K562 (cell line): Measurements from ENCODE around the gene NTN1. TPM values are rescaled to one million over a fixed set of nuclear protein-coding genes. Genes with fewer than 3 reads are reported as not detected.

Experiments
- ATAC-seq: fragments of 200-7000 bp; cut with Tn5 transposase; 3 replicates; pipeline ENCODE4 v1.9.1; 2020; ENCODE audit warnings: moderate library complexity
- BruUV-seq: library from RNA; stranded (reverse); fragments of 400-500 nt; replicated peaks from 2 replicates; lab custom pipeline; 2021; lab: Mats Ljungman, UMichigan
- CTCF ChIA-PET: fragments of 300-600 bp; formaldehyde crosslinking; extraction: SDS; loops from one replicate; lab custom pipeline; 2021; ENCODE audit warnings: low intra/inter-chr PET ratio; lab: Yijun Ruan, JAX
- POLR2A ChIA-PET: fragments of 300-600, 350-650 bp; sonication (Branson Sonifier 250); formaldehyde crosslinking; extraction: SDS; loops from one replicate; lab custom pipeline; 2021; ENCODE audit warnings: antibody characterized with exemption, inconsistent platforms; lab: Yijun Ruan, JAX
- DNase-seq, 4 experiments: peaks; one replicate each; pipeline versions ENCODE4 v3.0.0 to v3.0.0-alpha.2; 2011 to 2018; ENCODE audit warnings: low spot score in 3 of 4, mixed read lengths in 3 of 4; ENCODE audit errors: extremely low read depth in 1 of 4
- FAIRE-seq: peaks from 2 replicates; lab custom pipeline; 2011; peaks lifted over from hg19 to GRCh38; lab: Jason Lieb, UNC
- H2AFZ ChIP-seq: 2 replicates; pipeline ENCODE4 v1.6.0; 2011; ENCODE audit warnings: low read depth, low read length, control low read depth, inconsistent platforms
- H3K27ac ChIP-seq: fragments of 200-600 bp; 3 replicates; pipeline ENCODE4 v1.8.0; 2011; ENCODE audit warnings: low read depth, mild to moderate bottlenecking, control low read depth, inconsistent platforms, low read length, moderate library complexity, mixed read lengths; ENCODE audit errors: extremely low read depth
- H3K27me3 ChIP-seq, 2 experiments: fragments of 300-600 bp in 1 of 2; 2 replicates in 1 of 2; 3 replicates in 1 of 2; pipeline versions ENCODE4 v1.6.0 to v1.8.0; 2011; ENCODE audit warnings: inconsistent platforms in 2 of 2, low read length in 2 of 2, mild to moderate bottlenecking in 1 of 2, mixed read lengths in 1 of 2, moderate library complexity in 1 of 2; ENCODE audit not compliant: control insufficient read depth in 2 of 2, insufficient read depth in 2 of 2
- H3K36me3 ChIP-seq: fragments of 300-600 bp; 3 replicates; pipeline ENCODE4 v1.8.0; 2011; ENCODE audit warnings: mild to moderate bottlenecking, low read length, inconsistent platforms; ENCODE audit not compliant: control insufficient read depth, insufficient read depth
- H3K4me1 ChIP-seq, 2 experiments: fragments of 200-600 bp in 1 of 2; replicated peaks in 1 of 2; 2 replicates in 1 of 2; 3 replicates in 1 of 2; pipeline versions ENCODE4 v1.5.1 to v1.8.0; 2011; ENCODE audit warnings: inconsistent platforms in 2 of 2, low read length in 2 of 2, mild to moderate bottlenecking in 1 of 2, mixed read lengths in 1 of 2, moderate library complexity in 1 of 2; ENCODE audit not compliant: control insufficient read depth in 2 of 2, insufficient read depth in 2 of 2
- H3K4me2 ChIP-seq: 2 replicates; pipeline ENCODE4 v1.6.1; 2011; ENCODE audit warnings: low read length, control low read depth, inconsistent platforms, mixed read lengths; ENCODE audit not compliant: insufficient read depth
- H3K4me3 ChIP-seq: fragments of 200-600 bp; sonication (generic), shearing (Covaris generic); 2 replicates; pipeline ENCODE4 v1.5.1; 2016; ENCODE audit warnings: control low read depth, inconsistent platforms
- H3K79me2 ChIP-seq: fragments of 200-600 bp; 3 replicates; pipeline ENCODE4 v1.8.0; 2011; ENCODE audit warnings: low read length, inconsistent platforms; ENCODE audit not compliant: control insufficient read depth, insufficient read depth
- H3K9ac ChIP-seq, 2 experiments: 2 replicates each; pipeline versions ENCODE4 v1.6.0 to v1.6.1; 2011; ENCODE audit warnings: low read depth in 2 of 2, low read length in 2 of 2, control low read depth in 1 of 2, inconsistent platforms in 1 of 2, mild to moderate bottlenecking in 1 of 2, mixed read lengths in 1 of 2; ENCODE audit not compliant: insufficient read depth in 1 of 2
- H3K9me1 ChIP-seq: one replicate; pipeline ENCODE4 v1.6.0; 2011; ENCODE audit warnings: inconsistent platforms, mild to moderate bottlenecking, low read length, moderate library complexity; ENCODE audit not compliant: control insufficient read depth, insufficient read depth
- H3K9me3 ChIP-seq: replicated peaks from 2 replicates; pipeline ENCODE4 v1.5.1; 2011; ENCODE audit warnings: low read depth, low read length, inconsistent platforms; ENCODE audit not compliant: control insufficient read depth, insufficient read depth
- H4K20me1 ChIP-seq: replicated peaks from 2 replicates; pipeline ENCODE4 v1.6.1; 2011; ENCODE audit warnings: low read length, inconsistent platforms, mixed read lengths; ENCODE audit not compliant: control insufficient read depth, insufficient read depth
- CCAR2 ChIP-seq: fragments of 200-400 bp; formaldehyde crosslinking; IDR thresholded peaks from 2 replicates; pipeline ENCODE4 v1.6.1; 2017; ENCODE audit warnings: mild to moderate bottlenecking, low read depth, low read length
- DEAF1 ChIP-seq: fragments of 450-650 bp; formaldehyde crosslinking; IDR thresholded peaks from 2 replicates; pipeline ENCODE4 v1.4.0; 2020; ENCODE audit warnings: mild to moderate bottlenecking, moderate library complexity
- FOXA3 ChIP-seq, 2 experiments: fragments of 450-650 bp in 1 of 2; sonication (generic) in 1 of 2; formaldehyde crosslinking; IDR thresholded peaks in 1 of 2; conservative IDR thresholded peaks in 1 of 2; 2 replicates each; pipeline versions ENCODE4 v1.4.0 to v1.8.0; 2020 to 2022; ENCODE audit warnings: mild to moderate bottlenecking in 2 of 2, missing genetic modification reagents in 1 of 2
- HMG20B ChIP-seq: fragments of 250-450 bp; sonication (Bioruptor Pico); IDR thresholded peaks from 2 replicates; pipeline ENCODE4 v1.5.0; 2021; ENCODE audit warnings: mild to moderate bottlenecking
- NFRKB ChIP-seq: fragments of 450-650 bp; IDR thresholded peaks from 2 replicates; pipeline ENCODE4 v1.6.1; 2016; ENCODE audit warnings: low read depth
- PURB ChIP-seq: sonication (generic); formaldehyde crosslinking; IDR thresholded peaks from 2 replicates; pipeline ENCODE4 v1.9.0; 2021; ENCODE audit warnings: low read depth, mild to moderate bottlenecking, missing genetic modification reagents
- REST ChIP-seq, 2 experiments: fragments of 450-650 bp; formaldehyde crosslinking in 1 of 2; IDR thresholded peaks; 2 replicates each; pipeline versions ENCODE4 v1.4.0 to v1.6.1; 2014 to 2020; ENCODE audit warnings: mild to moderate bottlenecking in 2 of 2, borderline replicate concordance in 1 of 2, low read depth in 1 of 2
- RHOXF2B ChIP-seq: fragments of 250-450 bp; sonication (Bioruptor Pico); conservative IDR thresholded peaks from 2 replicates; pipeline ENCODE4 v1.5.1; 2021
- SMAD1 ChIP-seq: fragments of 150-350 bp; IDR thresholded peaks from 2 replicates; pipeline ENCODE4 v1.6.1; 2014; ENCODE audit warnings: low read length, low read depth; ENCODE audit not compliant: partially characterized antibody
- SP1 ChIP-seq: sonication (generic); formaldehyde crosslinking; IDR thresholded peaks from 2 replicates; pipeline ENCODE4 v1.8.1; 2022; ENCODE audit warnings: mild to moderate bottlenecking, missing genetic modification reagents
- THAP7 ChIP-seq: fragments of 250-450 bp; sonication (Bioruptor Pico); IDR thresholded peaks from 2 replicates; pipeline ENCODE4 v1.5.0; 2021
- TRIM24 ChIP-seq, 2 experiments: fragments of 450-650 bp; IDR thresholded peaks; 2 replicates each; pipeline ENCODE4 v1.6.1; 2016
- ZEB2 ChIP-seq: fragments of 450-650 bp; IDR thresholded peaks from 2 replicates; pipeline ENCODE4 v1.6.1; 2016
- ZNF696 ChIP-seq: fragments of 250-450 bp; sonication (Bioruptor Pico); conservative IDR thresholded peaks from 2 replicates; pipeline ENCODE4 v1.4.0; 2020; ENCODE audit warnings: mild to moderate bottlenecking, moderate library complexity
- WGBS: fragments of 100-300 bp; shearing (Covaris generic); methylation state at CpG from one replicate; pipeline ENCODE4 v1.1.6; 2016; ENCODE audit warnings: low coverage, mixed read lengths; ENCODE audit not compliant: insufficient coverage; ENCODE audit errors: missing lambda C conversion rate; 5-methylcytosine and 5-hydroxymethylcytosine counted together
- in situ Hi-C: fragments of 300-500 bp; cut with MboI; formaldehyde crosslinking; loops from 4 replicates; pipeline ENCODE4 v1.15.0; 2018; ENCODE audit warnings: inconsistent platforms, mixed read lengths
- intact Hi-C: fragments of 100-400 bp; cut with micrococcal nuclease; formaldehyde crosslinking; loops from 2 replicates; pipeline ENCODE4 v1.14.2; 2022
- polyA plus RNA-seq, 8 experiments: library from polyadenylated mRNA; depleted of rRNA in 4 of 8; stranded (reverse) in 5 of 8; unstranded in 3 of 8; fragments of >200 nt; fragmentation: Nextera tagmentation in 2 of 8; fragmentation: Illumina TruSeq in 1 of 8; extraction: Ambion mirVana in 2 of 8; extraction: Trizol in 1 of 8; gene quantifications; 2 replicates each; pipeline versions ENCODE4 v1.2.1 to v1.2.3, GENCODE V29; 2011 to 2014; ENCODE audit warnings: inconsistent platforms in 1 of 8, missing spikeins in 1 of 8
- total RNA-seq, 7 experiments: library from RNA; depleted of rRNA in 6 of 7; stranded (reverse); fragments of >200 nt in 6 of 7; fragmentation: Illumina TruSeq in 2 of 7; extraction: Trizol in 2 of 7; gene quantifications; 2 replicates each; pipeline versions ENCODE4 v1.2.1 to v1.2.3, GENCODE V29; 2011 to 2021; ENCODE audit warnings: low replicate concordance in 1 of 7

Gene NTN1
- total and polyA plus RNA-seq, 9 of the 15 experiments (the other 6 are each of a cell fraction or from before 2014, with no cell fraction given) = 0.02 TPM; not detected in 8

GRCh38 chr17:9241371-9241712 lies 220.0 kb downstream of the NTN1 start:
- 49% methylated on average over 7 of the region's 10 CpGs for WGBS
- no peak for DNase-seq
- CTCF ChIA-PET = no interaction called here
- H3K4me2 ChIP-seq = no peak overlapping the region
- peaks cover 0 to 20% of the 10 kb centered on the region in 2 experiments; a peak in 2 of 5 replicates for H3K4me1 ChIP-seq
- no peak overlapping the region for H3K9ac ChIP-seq
- intact Hi-C loops (no loop called here), in situ Hi-C loops (no loop called here)
- no peaks in the 10 kb centered on the region for H3K9me1 ChIP-seq
- no peak overlapping the region for H3K4me3 ChIP-seq
- BruUV-seq = no TSS peak
- H3K79me2 ChIP-seq = no peaks in the 10 kb centered on the region
- no peak for ATAC-seq
- H3K27me3 ChIP-seq = peaks cover 0 to 23% of the 10 kb centered on the region in 2 experiments; a peak in 2 of 5 replicates
- POLR2A ChIA-PET = interaction anchor here (0.5 to 0.7 kb wide), 2 partner anchors 63 to 1197 kb away, joined by 3 read pairs; no protein-coding TSS in a partner anchor
- no peak overlapping the region for H2AFZ ChIP-seq
- 0 out of 2 replicates have a peak, but pooled peaks cover 5% of the 10 kb centered on the region for H4K20me1 ChIP-seq
- H3K27ac ChIP-seq = no peak overlapping the region
- no peak for FAIRE-seq
- no peaks in the 10 kb centered on the region for H3K9me3 ChIP-seq
- H3K36me3 ChIP-seq = no peaks in the 10 kb centered on the region
- TF ChIP-seq SMAD1 (no peak), CCAR2 (no peak), SP1 (CRISPR knock-in tag) (no peak), ZNF696 (CRISPR knock-in tag) (no peak), REST (IDR thresholded peaks at IDR 0.05; ENCODE audit: borderline replicate concordance) (no peak), REST (CRISPR knock-in tag; IDR thresholded peaks at IDR 0.05; ENCODE audit: low read depth) (no peak), PURB (CRISPR knock-in tag) (no peak), NFRKB (no peak), RHOXF2B (CRISPR knock-in tag) (no peak), HMG20B (no peak), FOXA3 (CRISPR knock-in tag; conservative IDR thresholded peaks at IDR 0.05 in 1 of 2, IDR thresholded peaks at IDR 0.05 in 1 of 2) (no peak), ZEB2 (no peak), TRIM24 (IDR thresholded peaks at IDR 0.05) (no peak), DEAF1 (no peak), THAP7 (CRISPR knock-in tag) (no peak)
